ENCODE data around the gene WDTC1.

Gene WDTC1

GRCh38 chr1:27348861-27349783 is 114.7 kb downstream of the WDTC1 start:
- TF ChIP-seq FOXP2 (optimal IDR thresholded peaks at IDR 0.05; ENCODE audit: borderline replicate concordance, extremely low read depth, extremely low read length, insufficient read depth) (no peak), SIN3A (IDR thresholded peaks at IDR 0.05; ENCODE audit: borderline replicate concordance, insufficient read depth, low read length) (no peak), TAF1 (IDR thresholded peaks at IDR 0.05; ENCODE audit: borderline replicate concordance, insufficient read depth, low read length) (no peak), REST (IDR thresholded peaks at IDR 0.05; ENCODE audit: insufficient read depth in 1 of 2, low read depth in 2 of 2, low read length in 2 of 2) (no peak), POLR2AphosphoS5 (IDR thresholded peaks at IDR 0.05; ENCODE audit: low read depth, low read length) (no peak)

DNA sequence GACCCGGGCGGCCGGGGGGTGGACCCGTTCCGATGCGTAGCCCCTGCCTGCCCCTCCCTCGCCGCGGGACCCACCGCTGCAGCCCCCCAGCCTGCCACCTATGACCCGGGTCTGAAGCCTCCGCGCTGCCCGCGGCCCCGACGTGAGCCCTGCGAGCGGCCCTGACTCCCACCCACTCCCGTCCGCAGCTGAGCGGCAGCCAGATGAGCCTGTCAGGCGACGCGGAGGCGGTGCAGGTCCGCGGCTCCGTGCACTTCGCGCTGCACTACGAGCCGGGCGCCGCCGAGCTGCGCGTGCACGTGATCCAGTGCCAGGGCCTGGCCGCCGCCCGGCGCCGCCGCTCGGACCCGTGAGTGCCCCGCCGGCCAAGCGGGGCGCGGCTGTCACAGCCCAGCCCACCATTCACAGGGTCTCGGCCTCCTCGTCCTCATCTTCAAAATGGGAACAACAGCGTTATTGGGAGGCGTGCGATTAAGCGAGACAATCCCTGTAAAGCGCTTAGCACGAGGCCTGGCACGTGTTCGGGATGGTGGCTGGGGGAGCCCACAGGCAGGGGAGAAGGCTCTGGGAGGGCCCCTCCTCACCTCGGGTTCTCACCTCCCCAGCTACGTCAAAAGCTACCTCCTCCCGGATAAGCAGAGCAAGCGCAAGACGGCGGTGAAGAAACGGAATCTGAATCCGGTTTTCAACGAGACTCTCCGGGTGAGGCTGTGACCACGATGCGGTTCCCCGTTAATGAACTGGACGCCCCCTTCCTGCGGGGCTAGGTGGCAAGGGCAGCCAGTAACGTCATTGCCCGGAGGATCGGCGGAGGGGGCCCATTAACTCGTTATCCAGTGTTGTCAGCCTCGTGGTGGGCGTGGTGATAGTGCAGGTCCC is 115.6 kb downstream of the WDTC1 start:
- peak; percentile 64 for TF ChIP-seq FOXP2 (optimal IDR thresholded peaks at IDR 0.05; ENCODE audit: borderline replicate concordance, extremely low read depth, extremely low read length, insufficient read depth)
- TF ChIP-seq POLR2AphosphoS5 (IDR thresholded peaks at IDR 0.05; ENCODE audit: low read depth, low read length): no peak

DNA sequence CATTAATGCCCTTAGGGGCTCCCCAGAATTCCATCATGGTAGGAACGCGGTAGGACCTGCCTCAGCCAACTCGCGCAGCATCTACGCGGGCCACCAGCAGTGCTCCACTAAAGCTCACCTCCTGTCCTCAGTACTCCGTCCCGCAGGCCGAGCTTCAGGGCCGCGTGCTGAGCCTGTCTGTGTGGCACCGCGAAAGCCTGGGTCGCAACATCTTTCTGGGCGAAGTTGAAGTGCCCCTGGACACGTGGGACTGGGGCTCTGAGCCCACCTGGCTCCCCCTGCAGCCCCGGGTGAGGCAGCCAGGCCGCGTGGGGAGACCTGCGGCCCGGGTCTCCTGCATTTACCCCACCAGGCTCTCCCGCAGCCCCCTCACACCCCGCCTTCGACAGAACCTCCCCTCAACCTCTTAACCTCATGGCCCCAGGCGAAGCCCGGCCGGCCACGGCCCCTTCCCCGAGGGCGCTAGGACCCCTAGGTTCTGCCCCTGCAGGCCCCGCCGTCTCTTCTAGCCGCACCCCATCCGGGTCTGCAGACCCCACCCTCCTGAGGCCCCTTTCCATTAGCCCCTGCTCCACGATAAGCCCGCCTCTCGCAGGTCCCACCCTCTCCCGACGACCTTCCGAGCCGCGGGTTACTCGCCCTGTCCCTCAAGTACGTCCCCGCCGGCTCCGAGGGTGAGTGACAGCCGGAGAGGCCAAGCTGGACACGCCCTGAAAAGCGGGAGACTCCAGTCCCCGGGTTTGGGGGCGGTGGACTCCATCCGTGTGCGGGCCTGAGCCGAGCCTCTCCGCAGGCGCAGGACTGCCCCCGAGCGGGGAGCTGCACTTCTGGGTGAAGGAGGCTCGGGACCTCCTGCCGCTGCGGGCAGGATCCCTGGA is 116.5 kb downstream of the WDTC1 start:
- TF ChIP-seq TAF1 (IDR thresholded peaks at IDR 0.05; ENCODE audit: borderline replicate concordance, insufficient read depth, low read length): no peak
- no peak for TF ChIP-seq POLR2AphosphoS5 (IDR thresholded peaks at IDR 0.05; ENCODE audit: low read depth, low read length)
- no peak for TF ChIP-seq REST (IDR thresholded peaks at IDR 0.05; ENCODE audit: insufficient read depth in 1 of 2, low read depth in 2 of 2, low read length in 2 of 2)
- TF ChIP-seq SIN3A (IDR thresholded peaks at IDR 0.05; ENCODE audit: borderline replicate concordance, insufficient read depth, low read length): no peak
- no peak for TF ChIP-seq FOXP2 (optimal IDR thresholded peaks at IDR 0.05; ENCODE audit: borderline replicate concordance, extremely low read depth, extremely low read length, insufficient read depth)

GRCh38 chr1:27351541-27352107 is 117.2 kb downstream of the WDTC1 start:
- no peak for TF ChIP-seq TAF1 (IDR thresholded peaks at IDR 0.05; ENCODE audit: borderline replicate concordance, insufficient read depth, low read length)
- no peak for TF ChIP-seq SIN3A (IDR thresholded peaks at IDR 0.05; ENCODE audit: borderline replicate concordance, insufficient read depth, low read length)
- no peak for TF ChIP-seq POLR2AphosphoS5 (IDR thresholded peaks at IDR 0.05; ENCODE audit: low read depth, low read length)
- no peak for TF ChIP-seq REST (IDR thresholded peaks at IDR 0.05; ENCODE audit: insufficient read depth in 1 of 2, low read depth in 2 of 2, low read length in 2 of 2)
- no peak for TF ChIP-seq FOXP2 (optimal IDR thresholded peaks at IDR 0.05; ENCODE audit: borderline replicate concordance, extremely low read depth, extremely low read length, insufficient read depth)

Measured in PFSK-1 (cell line).